Stimulated activated naive CD8-positive, alpha-beta T cell treated with anti-CD3 and anti-CD28 coated beads, Interleukin-15, amount 100 ng/mL, for 72 hours (primary cell): ENCODE data around the gene BATF2.
A peak's percentile ranks its signal among the peaks of the same experiment; 100 is the strongest.
"Not testable (repeated sequence)": the region's sequence is repeated elsewhere in the genome, so short reads cannot be mapped to it uniquely, and the experiment has no call there.

Experiments
- ATAC-seq: fragments of 150-1000 bp; cut with Tn5 transposase; 2 replicates; pipeline ENCODE4 v1.10.0; 2021; ENCODE audit warnings: mild to moderate bottlenecking, moderate library complexity
- DNase-seq, 2 donors: peaks; one replicate each; pipeline ENCODE4 v3.0.0; 2021 to 2022
- H3K27ac Mint-ChIP-seq, 2 donors: one replicate each; pipeline ENCODE4 v1.8.0; 2022; ENCODE audit warnings: mild to moderate bottlenecking in 2 of 2, mixed read lengths in 2 of 2, moderate library complexity in 2 of 2
- H3K27me3 Mint-ChIP-seq: one replicate; pipeline ENCODE4 v1.8.0; 2022; ENCODE audit warnings: mixed read lengths
- H3K4me1 Mint-ChIP-seq: one replicate; pipeline ENCODE4 v1.8.0; 2022; ENCODE audit warnings: mild to moderate bottlenecking, mixed read lengths
- H3K4me3 Mint-ChIP-seq, 2 donors: one replicate each; pipeline ENCODE4 v1.8.0; 2022; ENCODE audit warnings: mild to moderate bottlenecking in 2 of 2, mixed read lengths in 2 of 2, moderate library complexity in 1 of 2
- H3K9me3 Mint-ChIP-seq, 2 donors: one replicate each; pipeline ENCODE4 v1.8.0; 2022; ENCODE audit warnings: mixed read lengths in 2 of 2

BATF2 gene

GRCh38 chr11:64996710-64997380 lies at the start of gene BATF2:
TSS of gene BATF2 (minus strand) at chr11:64996971. CDS start at chr11:64996914, 57 bp downstream.
- H3K27me3 Mint-ChIP-seq = peaks cover 33% of the 10 kb centered on the region
- no peaks in the 10 kb centered on the region for H3K9me3 Mint-ChIP-seq
- peaks cover 25% of the 10 kb centered on the region for H3K4me1 Mint-ChIP-seq
- DNase-seq = no peak
- no peak within 1 kb of the TSS for H3K27ac Mint-ChIP-seq
- no peak within 1 kb of the TSS for H3K4me3 Mint-ChIP-seq
- peak; percentile 46 for ATAC-seq

GRCh38 chr11:65045728-65046127 lies 49.0 kb upstream of the BATF2 start:
- ATAC-seq (no peak), DNase-seq (no peak)
- Mint-ChIP-seq H3K4me3 (no peak overlapping the region), H3K9me3 (no peaks in the 10 kb centered on the region), H3K4me1 (peaks cover 71% of the 10 kb centered on the region), H3K27me3 (no peaks in the 10 kb centered on the region), H3K27ac (no peak overlapping the region)

- Mint-ChIP-seq H3K27ac (peak overlapping the region in 1 of 2 donors; percentile 15), H3K27me3 (no peaks in the 10 kb centered on the region), H3K4me3 (no peak overlapping the region), H3K4me1 (peaks cover 71% of the 10 kb centered on the region), H3K9me3 (no peaks in the 10 kb centered on the region)
- DNase-seq = no peak
- ATAC-seq = no peak
Observed at GRCh38 chr11:65045061-65045460, 48.3 kb upstream of the BATF2 start.

- no peak for ATAC-seq
- no peak for DNase-seq
- Mint-ChIP-seq H3K27ac (no peak overlapping the region), H3K4me1 (peaks cover 71% of the 10 kb centered on the region), H3K9me3 (no peaks in the 10 kb centered on the region), H3K27me3 (no peaks in the 10 kb centered on the region), H3K4me3 (no peak overlapping the region)
Observed at GRCh38 chr11:65043881-65044501, 47.2 kb upstream of the BATF2 start.

- H3K4me3 Mint-ChIP-seq = peak overlapping the region; percentile 91 to 94
- H3K27ac Mint-ChIP-seq = no peak overlapping the region
- DNase-seq = no peak
Observed at GRCh38 chr11:65042891-65043290, 46.1 kb upstream of the BATF2 start.

GRCh38 chr11:65040847-65041622 lies 44.3 kb upstream of the BATF2 start, which contains the start of gene SAC3D1:
TSS of gene SAC3D1 (plus strand) at chr11:65041210. CDS start at chr11:65041293, 83 bp downstream.
- peak; percentile 94 to 95 for DNase-seq
- H3K4me1 Mint-ChIP-seq = peaks cover 45% of the 10 kb centered on the region
- H3K4me3 Mint-ChIP-seq = peak within 1 kb of the TSS; percentile 91 to 94
- no peaks in the 10 kb centered on the region for H3K9me3 Mint-ChIP-seq
- peak; percentile 95 for ATAC-seq
- peak within 1 kb of the TSS; percentile 95 to 96 for H3K27ac Mint-ChIP-seq
- H3K27me3 Mint-ChIP-seq = no peaks in the 10 kb centered on the region

More at GRCh38 chr11:65042891-65043290, 46.1 kb upstream of the BATF2 start:
- Mint-ChIP-seq H3K27me3 (no peaks in the 10 kb centered on the region), H3K4me1 (peaks cover 63% of the 10 kb centered on the region), H3K9me3 (no peaks in the 10 kb centered on the region)
- no peak for ATAC-seq

- peak overlapping the region; percentile 95 to 96 for H3K27ac Mint-ChIP-seq
- no peaks in the 10 kb centered on the region for H3K9me3 Mint-ChIP-seq
- no peaks in the 10 kb centered on the region for H3K27me3 Mint-ChIP-seq
- H3K4me3 Mint-ChIP-seq = peak overlapping the region; percentile 81 to 83
- peaks cover 39% of the 10 kb centered on the region for H3K4me1 Mint-ChIP-seq
- no peak for ATAC-seq
- DNase-seq = no peak
Observed at GRCh38 chr11:65040520-65040846, 43.7 kb upstream of the BATF2 start.

GRCh38 chr11:65036931-65037330 lies 40.2 kb upstream of the BATF2 start:
- ATAC-seq (no peak), DNase-seq (no peak)
- Mint-ChIP-seq H3K27me3 (no peaks in the 10 kb centered on the region), H3K4me3 (no peak overlapping the region), H3K4me1 (peaks cover 4% of the 10 kb centered on the region), H3K27ac (no peak overlapping the region), H3K9me3 (no peaks in the 10 kb centered on the region)

GRCh38 chr11:65035579-65035978 lies 38.8 kb upstream of the BATF2 start:
- H3K9me3 Mint-ChIP-seq = no peaks in the 10 kb centered on the region
- ATAC-seq = no peak
- H3K27me3 Mint-ChIP-seq = no peaks in the 10 kb centered on the region
- no peak for DNase-seq
- H3K4me3 Mint-ChIP-seq = no peak overlapping the region
- no peak overlapping the region for H3K27ac Mint-ChIP-seq
- H3K4me1 Mint-ChIP-seq = no peaks in the 10 kb centered on the region

- no peak overlapping the region for H3K4me3 Mint-ChIP-seq
- H3K4me1 Mint-ChIP-seq = no peaks in the 10 kb centered on the region
- no peak for DNase-seq
- H3K9me3 Mint-ChIP-seq = no peaks in the 10 kb centered on the region
- ATAC-seq = no peak
- H3K27ac Mint-ChIP-seq = no peak overlapping the region
- H3K27me3 Mint-ChIP-seq = no peaks in the 10 kb centered on the region
Observed at GRCh38 chr11:65034423-65034822, 37.7 kb upstream of the BATF2 start.

- H3K4me3 Mint-ChIP-seq = no peak overlapping the region
- no peak for ATAC-seq
- H3K27ac Mint-ChIP-seq = no peak overlapping the region
- no peaks in the 10 kb centered on the region for H3K27me3 Mint-ChIP-seq
- H3K9me3 Mint-ChIP-seq = no peaks in the 10 kb centered on the region
- DNase-seq = no peak
- peaks cover 13% of the 10 kb centered on the region for H3K4me1 Mint-ChIP-seq
Observed at GRCh38 chr11:65032216-65032615, 35.4 kb upstream of the BATF2 start.

GRCh38 chr11:65027213-65028067 lies 30.7 kb upstream of the BATF2 start, which contains the start of gene SNX15:
TSS of gene SNX15 (plus strand) at chr11:65027439. CDS start at chr11:65027538, 99 bp downstream.
- Mint-ChIP-seq H3K4me3 (peak within 1 kb of the TSS; percentile 58 to 82), H3K27ac (peak within 1 kb of the TSS; percentile 64 to 78), H3K9me3 (no peaks in the 10 kb centered on the region), H3K27me3 (no peaks in the 10 kb centered on the region), H3K4me1 (peaks cover 19% of the 10 kb centered on the region)
- DNase-seq (peak; percentile 92 to 93), ATAC-seq (peak; percentile 96)

- peak overlapping the region in 1 of 2 donors; percentile 78 for H3K27ac Mint-ChIP-seq
- DNase-seq = no peak
- H3K4me1 Mint-ChIP-seq = peaks cover 19% of the 10 kb centered on the region
- no peaks in the 10 kb centered on the region for H3K9me3 Mint-ChIP-seq
- no peaks in the 10 kb centered on the region for H3K27me3 Mint-ChIP-seq
- peak overlapping the region; percentile 58 to 82 for H3K4me3 Mint-ChIP-seq
- ATAC-seq = peak; percentile 1
Observed at GRCh38 chr11:65026810-65027209, 30.0 kb upstream of the BATF2 start.

- not testable (repeated sequence) for H3K9me3 Mint-ChIP-seq, H3K4me3 Mint-ChIP-seq
Observed at GRCh38 chr11:65023502-65023901, 26.7 kb upstream of the BATF2 start.

GRCh38 chr11:65021509-65021908 lies 24.7 kb upstream of the BATF2 start:
- ATAC-seq = no peak
- peaks cover 11% of the 10 kb centered on the region for H3K4me1 Mint-ChIP-seq
- H3K9me3 Mint-ChIP-seq = no peaks in the 10 kb centered on the region
- H3K4me3 Mint-ChIP-seq = no peak overlapping the region
- H3K27ac Mint-ChIP-seq = no peak overlapping the region
- DNase-seq = no peak
- H3K27me3 Mint-ChIP-seq = no peaks in the 10 kb centered on the region

More at GRCh38 chr11:65023502-65023901, 26.7 kb upstream of the BATF2 start:
- not testable (repeated sequence) for H3K27ac Mint-ChIP-seq, ATAC-seq, H3K27me3 Mint-ChIP-seq, DNase-seq
- H3K4me1 Mint-ChIP-seq = peaks cover 16% of the 10 kb centered on the region
